Effector memory CD4-positive, alpha-beta T cell (primary cell): ENCODE data around the gene MBD1.
"Not testable (repeated sequence)": the region's sequence is repeated elsewhere in the genome, so short reads cannot be mapped to it uniquely, and the experiment has no call there.

ENCODE experiments used
- DNase-seq, 3 donors: peaks; one replicate each; pipeline ENCODE4 v3.0.0-alpha.2; 2020
- H3K27ac ChIP-seq: 2 replicates; pipeline ENCODE4 v1.7.0; 2013; ENCODE audit warnings: mild to moderate bottlenecking, low read length, moderate library complexity; ENCODE audit not compliant: insufficient read depth, poor library complexity, severe bottlenecking
- H3K27me3 ChIP-seq: replicated peaks from 2 replicates; pipeline ENCODE4 v1.7.0; 2013; ENCODE audit warnings: mild to moderate bottlenecking, low read length; ENCODE audit not compliant: insufficient read depth, control insufficient read depth, poor library complexity, severe bottlenecking
- H3K36me3 ChIP-seq: 2 replicates; pipeline ENCODE4 v1.7.0; 2013; ENCODE audit warnings: mild to moderate bottlenecking, low read length, moderate library complexity; ENCODE audit not compliant: control insufficient read depth, insufficient read depth
- H3K4me1 ChIP-seq: 2 replicates; pipeline ENCODE4 v1.7.0; 2013; ENCODE audit warnings: low read length, mild to moderate bottlenecking; ENCODE audit not compliant: control insufficient read depth, insufficient read depth, poor library complexity, severe bottlenecking
- H3K4me3 ChIP-seq: 2 replicates; pipeline ENCODE4 v1.7.0; 2013; ENCODE audit warnings: low read length, low read depth, mild to moderate bottlenecking; ENCODE audit not compliant: insufficient read depth, poor library complexity, severe bottlenecking
- H3K9me3 ChIP-seq: 2 replicates; pipeline ENCODE4 v1.7.0; 2013; ENCODE audit warnings: mild to moderate bottlenecking, low read length, moderate library complexity; ENCODE audit not compliant: control insufficient read depth

MBD1 gene

GRCh38 chr18:50240080-50240563 lies 41.2 kb downstream of the MBD1 start:
- H3K4me1 ChIP-seq, result no peaks in the 10 kb centered on the region
- no peak overlapping the region for H3K27ac ChIP-seq
- no peak overlapping the region for H3K4me3 ChIP-seq
- DNase-seq, result no peak
- no peaks in the 10 kb centered on the region for H3K27me3 ChIP-seq
- H3K36me3 ChIP-seq, result no peaks in the 10 kb centered on the region
- no peaks in the 10 kb centered on the region for H3K9me3 ChIP-seq

GRCh38 chr18:50232419-50232818 lies 48.9 kb downstream of the MBD1 start:
- no peaks in the 10 kb centered on the region for H3K4me1 ChIP-seq
- H3K27me3 ChIP-seq, result no peaks in the 10 kb centered on the region
- no peaks in the 10 kb centered on the region for H3K36me3 ChIP-seq
- no peaks in the 10 kb centered on the region for H3K9me3 ChIP-seq
- no peak overlapping the region for H3K27ac ChIP-seq
- DNase-seq, result no peak
- H3K4me3 ChIP-seq, result no peak overlapping the region

- Histone ChIP-seq H3K9me3 (no peaks in the 10 kb centered on the region), H3K4me1 (no peaks in the 10 kb centered on the region), H3K27me3 (no peaks in the 10 kb centered on the region), H3K27ac (no peak overlapping the region), H3K36me3 (no peaks in the 10 kb centered on the region), H3K4me3 (no peak overlapping the region)
- no peak for DNase-seq
These were observed 49.7 kb downstream of the MBD1 start for GRCh38 chr18:50231621-50232020.

GRCh38 chr18:50220249-50220648 lies 61.1 kb downstream of the MBD1 start:
- DNase-seq, H3K4me1 ChIP-seq, H3K9me3 ChIP-seq, H3K27me3 ChIP-seq, H3K36me3 ChIP-seq, H3K27ac ChIP-seq, H3K4me3 ChIP-seq: not testable (repeated sequence)
